ENCODE measurements around the gene ATP6AP2.
A peak's percentile ranks its signal among the peaks of the same experiment; 100 is the strongest.

The ATP6AP2 gene

GRCh38 chrX:40646489-40647306 lies 65.9 kb downstream of the ATP6AP2 start:
- DNase-seq: peak in 1 of 2 experiments; percentile 66

- peak; percentile 76 to 97 for DNase-seq
These were observed 66.8 kb downstream of the ATP6AP2 start, which contains the start of gene CXorf38 for GRCh38 chrX:40647307-40648197. Gene CXorf38 (minus strand): TSS chrX:40647561. CDS start chrX:40647520, 41 bp downstream.

- DNase-seq: peak; percentile 56 to 70
These were observed 71.0 kb downstream of the ATP6AP2 start for GRCh38 chrX:40651620-40652223.

GRCh38 chrX:40652664-40653063 lies 71.9 kb downstream of the ATP6AP2 start:
- DNase-seq: no peak

GRCh38 chrX:40653535-40653934 lies 72.8 kb downstream of the ATP6AP2 start:
- DNase-seq: no peak

Data from NCI-H526 (cell line).